ENCODE measurements around the gene EVC.

EVC gene

DNA sequence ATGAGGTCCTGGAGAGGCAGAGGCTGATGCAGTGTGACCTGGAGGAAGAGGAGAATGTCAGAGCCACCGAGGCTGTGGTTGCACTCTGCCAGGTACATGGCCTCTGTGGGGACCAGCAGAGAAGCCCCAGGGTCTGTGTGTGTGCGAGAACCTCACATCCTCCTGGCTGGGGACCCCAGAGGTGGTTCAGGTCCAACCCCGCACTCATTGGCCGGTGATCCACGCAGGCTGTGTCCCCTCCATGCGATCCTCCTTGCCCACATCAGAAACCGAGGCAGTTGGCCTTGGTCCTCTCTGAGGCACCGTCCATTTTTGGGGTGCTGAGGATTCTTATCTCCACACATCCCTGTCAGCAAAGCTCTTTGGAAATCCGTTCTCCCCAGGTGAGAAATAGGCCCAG, 45.3 kb downstream of the EVC start:
- TF ChIP-seq, protein P1, sequence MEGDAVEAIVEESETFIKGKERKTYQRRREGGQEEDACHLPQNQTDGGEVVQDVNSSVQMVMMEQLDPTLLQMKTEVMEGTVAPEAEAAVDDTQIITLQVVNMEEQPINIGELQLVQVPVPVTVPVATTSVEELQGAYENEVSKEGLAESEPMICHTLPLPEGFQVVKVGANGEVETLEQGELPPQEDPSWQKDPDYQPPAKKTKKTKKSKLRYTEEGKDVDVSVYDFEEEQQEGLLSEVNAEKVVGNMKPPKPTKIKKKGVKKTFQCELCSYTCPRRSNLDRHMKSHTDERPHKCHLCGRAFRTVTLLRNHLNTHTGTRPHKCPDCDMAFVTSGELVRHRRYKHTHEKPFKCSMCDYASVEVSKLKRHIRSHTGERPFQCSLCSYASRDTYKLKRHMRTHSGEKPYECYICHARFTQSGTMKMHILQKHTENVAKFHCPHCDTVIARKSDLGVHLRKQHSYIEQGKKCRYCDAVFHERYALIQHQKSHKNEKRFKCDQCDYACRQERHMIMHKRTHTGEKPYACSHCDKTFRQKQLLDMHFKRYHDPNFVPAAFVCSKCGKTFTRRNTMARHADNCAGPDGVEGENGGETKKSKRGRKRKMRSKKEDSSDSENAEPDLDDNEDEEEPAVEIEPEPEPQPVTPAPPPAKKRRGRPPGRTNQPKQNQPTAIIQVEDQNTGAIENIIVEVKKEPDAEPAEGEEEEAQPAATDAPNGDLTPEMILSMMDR (IDR thresholded peaks at IDR 0.05; ENCODE audit: extremely low read depth, missing control alignments), result no peak
- no peak for DNase-seq (ENCODE audit: low spot score)

GRCh38 chr4:5757091-5757490, 46.1 kb downstream of the EVC start:
- no peak for DNase-seq (ENCODE audit: low spot score)

DNA sequence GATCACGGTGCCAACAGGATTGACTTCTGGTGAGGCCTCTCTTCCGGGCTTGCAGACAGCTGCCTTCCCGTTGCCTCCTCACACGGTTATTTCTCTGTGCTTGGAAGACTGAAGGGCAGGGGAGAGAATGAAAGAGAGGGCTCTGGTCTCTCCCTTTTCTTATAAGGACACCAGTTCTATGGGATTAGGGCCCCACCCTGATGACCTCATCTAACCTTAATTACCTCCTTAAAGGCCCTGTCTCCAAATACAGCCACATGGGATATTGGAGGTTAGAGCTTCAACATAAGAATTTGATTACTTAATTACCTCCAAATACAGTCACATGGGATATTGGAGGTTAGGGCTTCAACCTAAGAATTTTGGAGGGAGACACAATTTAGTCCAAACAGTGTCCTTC, 46.5 kb downstream of the EVC start:
- no peak for DNase-seq (ENCODE audit: low spot score)
- TF ChIP-seq, protein P1 (IDR thresholded peaks at IDR 0.05; ENCODE audit: extremely low read depth, missing control alignments), result no peak

More at GRCh38 chr4:5757091-5757490, 46.1 kb downstream of the EVC start:
- TF ChIP-seq, protein P1 (IDR thresholded peaks at IDR 0.05; ENCODE audit: extremely low read depth, missing control alignments), result no peak

GRCh38 chr4:5757954-5758353, 47.0 kb downstream of the EVC start:
- TF ChIP-seq, protein P1 (IDR thresholded peaks at IDR 0.05; ENCODE audit: extremely low read depth, missing control alignments), result no peak
- DNase-seq (ENCODE audit: low spot score), result no peak

DNA sequence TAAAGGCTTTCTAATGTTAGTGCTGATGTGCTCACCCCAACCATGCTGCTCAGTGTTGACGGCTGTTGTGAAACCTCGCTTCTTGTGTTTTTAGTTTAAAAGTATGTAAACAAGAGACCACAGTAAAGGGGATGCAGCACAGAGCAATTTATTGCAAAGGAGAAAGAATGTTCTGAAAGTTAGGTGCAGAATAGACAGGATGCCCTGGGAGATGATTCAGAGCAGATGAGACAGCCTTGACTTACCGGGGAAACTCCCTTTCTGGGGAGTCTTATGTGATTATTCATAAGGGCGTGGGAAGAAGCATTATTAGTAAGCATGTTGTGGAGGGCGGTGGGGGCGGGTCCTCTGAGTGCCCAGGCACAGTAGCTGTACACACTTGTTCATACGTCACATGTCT, 47.7 kb downstream of the EVC start:
- TF ChIP-seq, protein P1 (IDR thresholded peaks at IDR 0.05; ENCODE audit: extremely low read depth, missing control alignments), result no peak
- DNase-seq (ENCODE audit: low spot score), result peak; percentile 52

- no peak for DNase-seq (ENCODE audit: low spot score)
- TF ChIP-seq, protein P1 (IDR thresholded peaks at IDR 0.05; ENCODE audit: extremely low read depth, missing control alignments), result no peak
Observed at GRCh38 chr4:5759236-5760075, 48.5 kb downstream of the EVC start.

DNA sequence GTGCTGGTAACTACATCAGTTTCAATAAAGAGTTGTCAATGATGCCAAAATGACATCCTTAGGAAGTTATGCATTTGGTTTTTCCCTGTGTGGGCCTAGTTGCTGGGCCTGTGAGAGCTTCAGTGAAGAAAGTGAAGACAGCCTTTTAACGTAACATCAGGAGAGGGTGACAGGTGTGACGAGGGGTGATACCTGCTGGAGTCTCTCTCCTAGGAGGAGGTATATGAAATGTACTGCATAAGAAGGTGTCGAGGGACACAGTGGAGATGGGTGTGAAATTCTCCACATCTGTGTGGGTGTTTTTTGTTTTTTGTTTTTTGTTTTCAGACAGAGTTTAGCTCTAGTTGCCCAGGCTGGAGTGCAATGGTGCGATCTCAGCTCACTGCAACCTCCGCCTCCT, 49.2 kb downstream of the EVC start:
- TF ChIP-seq, protein P1 (IDR thresholded peaks at IDR 0.05; ENCODE audit: extremely low read depth, missing control alignments), result no peak
- no peak for DNase-seq (ENCODE audit: low spot score)

Data from GM20000 (cell line).